ENCODE measurements around the gene VEGFA.

The VEGFA gene

GRCh38 chr6:43785904-43786303, 15.9 kb downstream of the VEGFA start:
- POLR2A ChIA-PET = interaction anchor here (1.9 kb wide), 1 partner anchor 11 kb away, joined by 4 read pairs; no protein-coding TSS in a partner anchor
- CTCF ChIA-PET = interaction anchor here (1.2 kb wide), 1 partner anchor 11 kb away, joined by 3 read pairs; no protein-coding TSS in a partner anchor

GRCh38 chr6:43786664-43787329, 16.8 kb downstream of the VEGFA start:
- no peak for TF ChIP-seq BHLHE40 (IDR thresholded peaks at IDR 0.05; ENCODE audit: borderline replicate concordance)
- no peak for TF ChIP-seq CTBP1 (IDR thresholded peaks at IDR 0.05; ENCODE audit: borderline replicate concordance)
- TF ChIP-seq FOXM1 (IDR thresholded peaks at IDR 0.05; ENCODE audit: borderline replicate concordance) = no peak
- no peak for TF ChIP-seq ARNT (IDR thresholded peaks at IDR 0.05)
- no peak for TF ChIP-seq SUZ12 (IDR thresholded peaks at IDR 0.05)
- TF ChIP-seq SP1 (IDR thresholded peaks at IDR 0.05) = no peak
- no peak for TF ChIP-seq ELF4 (IDR thresholded peaks at IDR 0.05)
- no peak for TF ChIP-seq FOXA1 (IDR thresholded peaks at IDR 0.05)
- TF ChIP-seq PKNOX1 (IDR thresholded peaks at IDR 0.05) = no peak
- TF ChIP-seq HDGF (IDR thresholded peaks at IDR 0.05; ENCODE audit: borderline replicate concordance) = no peak
- TF ChIP-seq NFRKB (IDR thresholded peaks at IDR 0.05) = no peak
- no peak for TF ChIP-seq TARDBP (IDR thresholded peaks at IDR 0.05)
- no peak for TF ChIP-seq ZNF384 (IDR thresholded peaks at IDR 0.05)
- no peak for TF ChIP-seq L3MBTL2 (conservative IDR thresholded peaks at IDR 0.05)
- TF ChIP-seq LEF1 (IDR thresholded peaks at IDR 0.05; ENCODE audit: borderline replicate concordance) = no peak
- TF ChIP-seq FOXK2 (IDR thresholded peaks at IDR 0.05) = no peak

More at GRCh38 chr6:43785904-43786303, 15.9 kb downstream of the VEGFA start:
- TF ChIP-seq ZNF384 (IDR thresholded peaks at IDR 0.05) = no peak
- TF ChIP-seq LEF1 (IDR thresholded peaks at IDR 0.05; ENCODE audit: borderline replicate concordance) = no peak
- TF ChIP-seq TARDBP (IDR thresholded peaks at IDR 0.05) = no peak
- TF ChIP-seq CTBP1 (IDR thresholded peaks at IDR 0.05; ENCODE audit: borderline replicate concordance) = no peak
- TF ChIP-seq ELF4 (IDR thresholded peaks at IDR 0.05) = no peak
- TF ChIP-seq SUZ12 (IDR thresholded peaks at IDR 0.05) = no peak
- TF ChIP-seq HDGF (IDR thresholded peaks at IDR 0.05; ENCODE audit: borderline replicate concordance) = no peak
- TF ChIP-seq FOXA1 (IDR thresholded peaks at IDR 0.05) = no peak
- no peak for TF ChIP-seq BHLHE40 (IDR thresholded peaks at IDR 0.05; ENCODE audit: borderline replicate concordance)
- TF ChIP-seq L3MBTL2 (conservative IDR thresholded peaks at IDR 0.05) = no peak
- no peak for TF ChIP-seq PKNOX1 (IDR thresholded peaks at IDR 0.05)
- no peak for TF ChIP-seq FOXM1 (IDR thresholded peaks at IDR 0.05; ENCODE audit: borderline replicate concordance)
- TF ChIP-seq SP1 (IDR thresholded peaks at IDR 0.05) = no peak
- TF ChIP-seq NFRKB (IDR thresholded peaks at IDR 0.05) = no peak
- TF ChIP-seq FOXK2 (IDR thresholded peaks at IDR 0.05) = no peak
- TF ChIP-seq ARNT (IDR thresholded peaks at IDR 0.05) = no peak
- no peak for DNase-seq (ENCODE audit: extremely low spot score)

GRCh38 chr6:43788301-43788700, 18.3 kb downstream of the VEGFA start:
- DNase-seq (ENCODE audit: extremely low spot score) = no peak
- no peak for TF ChIP-seq NFRKB (IDR thresholded peaks at IDR 0.05)
- TF ChIP-seq BHLHE40 (IDR thresholded peaks at IDR 0.05; ENCODE audit: borderline replicate concordance) = no peak
- no peak for TF ChIP-seq L3MBTL2 (conservative IDR thresholded peaks at IDR 0.05)
- TF ChIP-seq TARDBP (IDR thresholded peaks at IDR 0.05) = no peak
- no peak for TF ChIP-seq FOXA1 (IDR thresholded peaks at IDR 0.05)
- no peak for TF ChIP-seq SUZ12 (IDR thresholded peaks at IDR 0.05)
- TF ChIP-seq LEF1 (IDR thresholded peaks at IDR 0.05; ENCODE audit: borderline replicate concordance) = no peak
- TF ChIP-seq SP1 (IDR thresholded peaks at IDR 0.05) = no peak
- TF ChIP-seq PKNOX1 (IDR thresholded peaks at IDR 0.05) = no peak
- no peak for TF ChIP-seq HDGF (IDR thresholded peaks at IDR 0.05; ENCODE audit: borderline replicate concordance)
- no peak for TF ChIP-seq FOXK2 (IDR thresholded peaks at IDR 0.05)
- no peak for TF ChIP-seq FOXM1 (IDR thresholded peaks at IDR 0.05; ENCODE audit: borderline replicate concordance)
- no peak for TF ChIP-seq ZNF384 (IDR thresholded peaks at IDR 0.05)
- no peak for TF ChIP-seq CTBP1 (IDR thresholded peaks at IDR 0.05; ENCODE audit: borderline replicate concordance)
- POLR2A ChIA-PET = no interaction called here
- CTCF ChIA-PET = interaction anchor here (0.6 kb wide), 1 partner anchor 148 kb away, joined by 3 read pairs; no protein-coding TSS in a partner anchor

More at GRCh38 chr6:43786664-43787329, 16.8 kb downstream of the VEGFA start:
- DNase-seq (ENCODE audit: extremely low spot score) = no peak
- ChIA-PET POLR2A (interaction anchor here (0.8 to 1.9 kb wide), 2 partner anchors 10 to 46 kb away, joined by 3 to 4 read pairs; no protein-coding TSS in a partner anchor), CTCF (interaction anchor here (1.2 kb wide), 1 partner anchor 12 kb away, joined by 3 read pairs; no protein-coding TSS in a partner anchor)

- DNase-seq (ENCODE audit: extremely low spot score) = no peak
- CTCF ChIA-PET = no interaction called here
- POLR2A ChIA-PET = interaction anchor here (1.7 kb wide), 1 partner anchor 17 kb away, joined by 4 read pairs; no protein-coding TSS in a partner anchor
- TF ChIP-seq CTBP1 (IDR thresholded peaks at IDR 0.05; ENCODE audit: borderline replicate concordance) (no peak), LEF1 (IDR thresholded peaks at IDR 0.05; ENCODE audit: borderline replicate concordance) (no peak), HDGF (IDR thresholded peaks at IDR 0.05; ENCODE audit: borderline replicate concordance) (no peak), PKNOX1 (IDR thresholded peaks at IDR 0.05) (no peak), NFRKB (IDR thresholded peaks at IDR 0.05) (no peak), FOXA1 (IDR thresholded peaks at IDR 0.05) (no peak), BHLHE40 (IDR thresholded peaks at IDR 0.05; ENCODE audit: borderline replicate concordance) (no peak)
These were observed 19.4 kb downstream of the VEGFA start for GRCh38 chr6:43789447-43789846.

- no peak for DNase-seq (ENCODE audit: extremely low spot score)
- TF ChIP-seq ELF4 (IDR thresholded peaks at IDR 0.05) = no peak
- CTCF ChIA-PET = no interaction called here
- POLR2A ChIA-PET = interaction anchor here (1.7 kb wide), 1 partner anchor 17 kb away, joined by 4 read pairs; no protein-coding TSS in a partner anchor
These were observed 20.0 kb downstream of the VEGFA start for GRCh38 chr6:43790031-43790430.

Data from HEK293T (cell line).